AML-193 (cell line): ENCODE data around the gene MYO5C.

Source experiments
- DNase-seq, 2 experiments: peaks; one replicate each; lab custom pipeline; 2025; lab: John Stamatoyannopoulos, UW

Gene MYO5C, protein sequence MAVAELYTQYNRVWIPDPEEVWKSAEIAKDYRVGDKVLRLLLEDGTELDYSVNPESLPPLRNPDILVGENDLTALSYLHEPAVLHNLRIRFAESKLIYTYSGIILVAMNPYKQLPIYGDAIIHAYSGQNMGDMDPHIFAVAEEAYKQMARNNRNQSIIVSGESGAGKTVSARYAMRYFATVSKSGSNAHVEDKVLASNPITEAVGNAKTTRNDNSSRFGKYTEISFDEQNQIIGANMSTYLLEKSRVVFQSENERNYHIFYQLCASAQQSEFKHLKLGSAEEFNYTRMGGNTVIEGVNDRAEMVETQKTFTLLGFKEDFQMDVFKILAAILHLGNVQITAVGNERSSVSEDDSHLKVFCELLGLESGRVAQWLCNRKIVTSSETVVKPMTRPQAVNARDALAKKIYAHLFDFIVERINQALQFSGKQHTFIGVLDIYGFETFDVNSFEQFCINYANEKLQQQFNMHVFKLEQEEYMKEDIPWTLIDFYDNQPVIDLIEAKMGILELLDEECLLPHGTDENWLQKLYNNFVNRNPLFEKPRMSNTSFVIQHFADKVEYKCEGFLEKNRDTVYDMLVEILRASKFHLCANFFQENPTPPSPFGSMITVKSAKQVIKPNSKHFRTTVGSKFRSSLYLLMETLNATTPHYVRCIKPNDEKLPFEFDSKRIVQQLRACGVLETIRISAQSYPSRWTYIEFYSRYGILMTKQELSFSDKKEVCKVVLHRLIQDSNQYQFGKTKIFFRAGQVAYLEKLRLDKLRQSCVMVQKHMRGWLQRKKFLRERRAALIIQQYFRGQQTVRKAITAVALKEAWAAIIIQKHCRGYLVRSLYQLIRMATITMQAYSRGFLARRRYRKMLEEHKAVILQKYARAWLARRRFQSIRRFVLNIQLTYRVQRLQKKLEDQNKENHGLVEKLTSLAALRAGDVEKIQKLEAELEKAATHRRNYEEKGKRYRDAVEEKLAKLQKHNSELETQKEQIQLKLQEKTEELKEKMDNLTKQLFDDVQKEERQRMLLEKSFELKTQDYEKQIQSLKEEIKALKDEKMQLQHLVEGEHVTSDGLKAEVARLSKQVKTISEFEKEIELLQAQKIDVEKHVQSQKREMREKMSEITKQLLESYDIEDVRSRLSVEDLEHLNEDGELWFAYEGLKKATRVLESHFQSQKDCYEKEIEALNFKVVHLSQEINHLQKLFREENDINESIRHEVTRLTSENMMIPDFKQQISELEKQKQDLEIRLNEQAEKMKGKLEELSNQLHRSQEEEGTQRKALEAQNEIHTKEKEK (N-terminal part only)

DNA sequence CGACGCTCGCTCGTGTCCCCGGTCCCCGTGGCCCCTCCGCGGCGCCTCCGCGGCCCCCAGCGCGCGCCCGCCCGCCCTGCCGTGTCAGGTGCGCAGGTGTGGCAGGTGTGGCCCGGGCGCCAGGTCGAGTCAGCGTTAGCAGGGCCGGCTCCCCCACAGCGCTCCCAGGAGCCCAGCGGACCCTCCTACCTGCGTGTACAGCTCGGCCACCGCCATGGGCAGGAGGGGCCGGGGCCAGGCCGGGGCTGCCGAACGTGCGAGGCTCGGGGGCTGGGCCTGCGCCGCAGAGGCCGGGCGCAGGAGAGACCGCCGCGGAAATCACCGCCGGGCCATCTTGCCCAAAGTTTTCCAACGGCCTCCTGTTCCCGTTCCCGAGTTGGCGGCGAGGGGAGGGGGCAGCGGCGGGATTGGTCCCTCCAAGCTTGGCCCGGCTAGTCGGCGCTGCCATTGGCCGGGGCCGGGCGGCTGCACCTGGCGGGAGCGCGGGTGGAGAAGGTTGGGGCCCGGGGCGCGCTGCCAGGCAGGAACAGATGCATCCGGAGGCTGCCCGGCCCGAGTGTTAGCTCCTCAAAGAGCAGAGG lies at the start of gene MYO5C:
MYO5C (minus strand) TSS at position 384 of the 581 bp plus-strand sequence; CDS start at position 216, 168 bp downstream.
- no peak for DNase-seq

- DNase-seq, result no peak
Observed at GRCh38 chr15:52344592-52344991, 49.0 kb upstream of the MYO5C start.

GRCh38 chr15:52343831-52344230 lies 48.2 kb upstream of the MYO5C start:
- DNase-seq, result no peak

GRCh38 chr15:52340093-52340492 lies 44.5 kb upstream of the MYO5C start:
- DNase-seq, result no peak

DNA sequence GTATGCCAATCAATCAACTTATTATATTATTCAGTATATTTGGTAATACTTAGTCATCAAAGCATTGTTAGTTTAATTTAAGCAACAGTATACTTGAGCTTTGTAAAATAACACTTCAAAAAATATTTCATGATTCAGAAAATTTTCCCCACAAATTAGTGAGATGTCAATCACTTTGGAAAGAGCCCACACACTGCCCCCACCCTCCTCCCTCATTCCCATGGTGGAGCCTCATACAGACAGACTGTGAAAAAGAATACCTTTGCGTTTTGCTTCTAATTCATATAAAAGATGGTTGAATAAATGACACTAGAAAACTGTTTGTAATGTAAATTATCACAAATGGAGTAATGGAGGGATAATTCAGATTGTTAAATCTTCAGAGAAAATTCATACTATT lies 43.3 kb upstream of the MYO5C start:
- no peak for DNase-seq

GRCh38 chr15:52338058-52338457 lies 42.5 kb upstream of the MYO5C start:
- DNase-seq, result no peak

GRCh38 chr15:52337198-52337853 lies 41.7 kb upstream of the MYO5C start:
- DNase-seq, result no peak

- DNase-seq, result no peak
Observed at GRCh38 chr15:52336529-52336928, 40.9 kb upstream of the MYO5C start.

DNA sequence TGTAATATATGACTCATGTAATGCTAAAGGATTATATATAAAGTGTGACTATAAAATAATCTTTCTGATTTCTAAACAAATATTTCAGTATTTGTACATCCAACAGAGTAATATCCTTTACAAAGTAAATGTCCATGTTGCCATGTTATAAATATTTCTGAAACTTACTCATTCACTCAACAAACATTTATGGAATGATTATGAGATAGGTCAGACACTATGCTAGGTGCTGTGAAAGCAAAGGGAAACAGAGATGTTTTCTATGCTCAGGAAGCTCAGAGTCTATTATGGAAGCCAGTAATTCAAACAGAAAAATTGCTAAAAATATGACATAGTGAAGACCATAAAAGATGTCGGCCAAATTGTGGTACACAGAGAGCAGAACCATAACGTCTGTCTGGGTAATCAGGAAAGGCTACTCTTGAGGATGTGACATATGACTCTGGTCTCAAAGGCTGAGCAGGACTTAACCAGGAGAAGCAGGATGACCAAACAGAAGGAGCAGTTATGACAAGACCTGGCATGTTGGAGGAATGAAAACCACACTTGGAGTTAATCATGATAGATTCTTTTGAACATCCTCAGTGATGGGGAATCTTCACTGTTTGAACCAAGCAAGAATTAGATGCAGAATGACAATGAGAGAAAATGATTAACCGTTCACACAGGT lies 39.0 kb upstream of the MYO5C start:
- no peak for DNase-seq

DNA sequence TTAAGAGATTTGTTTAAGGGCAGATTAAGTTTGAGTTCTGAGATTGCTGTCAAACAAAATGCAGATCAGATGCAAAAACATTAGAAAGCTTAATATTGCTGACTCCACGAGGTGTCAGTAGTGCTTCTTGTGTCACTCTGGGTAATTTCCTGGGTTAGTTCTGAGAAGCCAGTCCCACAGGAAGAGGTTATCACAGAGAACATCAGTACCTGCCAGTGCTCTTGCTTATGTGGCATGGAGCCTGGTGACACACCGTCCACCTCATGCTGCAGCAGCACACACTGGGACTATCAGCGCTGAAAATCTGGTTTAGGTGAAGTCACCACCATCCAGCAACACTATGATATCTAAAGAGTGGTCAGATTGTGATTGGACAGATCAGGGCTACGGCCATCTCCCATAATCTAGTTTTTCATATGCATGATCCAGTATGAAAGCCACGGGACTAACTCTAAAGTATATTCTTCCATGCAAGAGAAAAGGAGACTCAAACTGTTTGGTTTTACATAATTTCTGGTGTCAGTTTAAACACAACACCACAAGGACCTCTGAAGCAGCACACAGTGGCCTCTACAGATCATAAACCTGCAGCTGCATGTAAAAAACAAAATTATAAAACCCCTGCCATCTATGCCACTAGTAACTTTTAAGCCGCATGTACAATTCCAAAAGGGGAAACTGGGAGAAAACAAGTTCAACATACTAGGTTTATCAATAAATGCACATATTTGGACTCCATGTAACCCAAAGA lies 36.1 kb upstream of the MYO5C start:
- peak; percentile 37 to 41 for DNase-seq

- DNase-seq, result no peak
Observed at GRCh38 chr15:52329987-52330386, 34.4 kb upstream of the MYO5C start.

DNA sequence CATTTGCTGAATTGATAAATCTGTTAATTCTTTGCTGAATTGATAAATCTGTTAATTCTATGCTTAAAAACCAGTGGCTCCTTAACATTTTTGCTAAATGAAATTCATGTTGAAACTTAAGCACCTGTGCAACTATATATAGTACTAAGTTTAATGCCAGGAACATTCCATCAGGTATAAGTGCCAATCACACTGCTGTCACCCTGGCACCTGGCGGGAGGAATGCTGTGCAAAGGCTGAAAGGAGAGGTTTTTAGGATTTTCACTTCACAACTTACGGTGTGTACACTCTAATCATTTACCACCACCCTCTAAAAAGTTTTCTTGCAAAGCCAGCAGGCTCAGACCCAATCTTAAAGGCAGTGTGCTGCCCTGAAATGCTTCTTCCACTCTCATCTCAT lies 33.5 kb upstream of the MYO5C start:
- no peak for DNase-seq

GRCh38 chr15:52328680-52329079 lies 33.1 kb upstream of the MYO5C start:
- no peak for DNase-seq

GRCh38 chr15:52326756-52327155 lies 31.2 kb upstream of the MYO5C start:
- DNase-seq, result no peak

DNA sequence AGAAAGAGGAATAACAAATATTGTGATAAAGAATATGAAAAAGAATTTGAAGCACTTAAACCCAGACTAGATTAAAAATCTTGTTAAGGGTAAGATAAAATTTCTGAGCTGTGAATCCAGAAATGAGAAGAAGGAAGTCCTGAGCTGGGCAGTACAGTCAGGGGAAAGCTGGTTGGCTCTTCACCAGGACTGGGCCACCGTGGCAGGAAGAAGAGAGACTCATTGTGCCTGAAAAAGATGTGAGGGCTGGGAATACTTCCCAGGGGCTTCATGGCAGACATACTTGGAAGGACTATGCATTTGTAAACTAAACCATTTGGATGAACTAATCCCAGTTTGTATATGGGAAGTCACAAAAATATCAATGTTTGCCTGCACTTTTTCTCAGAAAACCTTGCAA lies 28.5 kb upstream of the MYO5C start:
- no peak for DNase-seq

- DNase-seq, result no peak
Observed at GRCh38 chr15:52318729-52319500, 23.3 kb upstream of the MYO5C start.

DNA sequence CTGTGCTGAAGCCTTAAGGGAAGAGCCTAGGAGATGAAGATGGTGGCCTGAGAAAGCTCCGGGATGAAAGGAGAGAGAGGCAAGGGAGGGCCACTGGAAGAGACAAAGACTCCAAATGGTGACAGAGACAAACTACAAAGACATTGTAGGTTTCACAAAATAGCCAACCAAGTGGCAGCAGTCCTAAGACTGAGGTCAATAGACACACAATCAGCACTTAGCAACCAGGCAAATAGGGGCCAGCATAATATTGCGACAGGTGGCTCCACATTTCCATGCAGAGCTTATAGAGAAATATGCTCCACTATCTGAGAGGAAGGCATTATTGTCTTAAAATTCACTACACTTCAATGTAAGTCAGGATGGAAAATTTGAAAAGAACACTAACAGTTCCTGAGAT lies 22.1 kb upstream of the MYO5C start:
- no peak for DNase-seq

GRCh38 chr15:52317022-52317421 lies 21.4 kb upstream of the MYO5C start:
- no peak for DNase-seq

DNA sequence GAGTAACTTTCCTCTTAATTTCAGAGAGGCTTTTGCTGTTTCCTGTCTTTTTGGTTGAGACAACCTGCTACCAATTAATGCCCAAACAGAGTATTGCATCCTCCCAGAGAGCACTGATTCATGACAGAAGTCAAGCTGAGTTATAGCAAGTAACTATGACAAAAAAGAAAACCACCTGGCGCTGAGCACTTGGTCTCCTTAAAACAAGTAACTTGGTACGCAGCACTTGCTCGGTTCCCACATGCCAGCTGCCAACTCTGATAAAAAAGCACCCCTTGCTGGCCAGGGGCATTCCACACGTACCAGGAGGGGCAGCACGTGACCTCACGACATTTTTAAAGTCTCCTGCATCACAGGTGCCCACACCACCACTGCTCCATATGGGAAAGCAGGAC lies 13.5 kb upstream of the MYO5C start:
- DNase-seq, result no peak
